Right lobe of liver (tissue), 6 donors: ENCODE data around the gene MAP3K12. TPM values are rescaled to one million over a fixed set of nuclear protein-coding genes. Genes with fewer than 3 reads are reported as not detected.

ENCODE experiments used
- ATAC-seq, 4 donors: fragments of 200-7000 bp; cut with Tn5 transposase; one replicate each; pipeline ENCODE4 v1.9.1; 2020; ENCODE audit warnings: mild to moderate bottlenecking in 4 of 4, moderate library complexity in 4 of 4
- DNase-seq, 3 donors: peaks; one replicate each; pipeline ENCODE4 v3.0.0-alpha.2; 2020
- H3K27ac ChIP-seq, 3 donors: fragments of 200-600 bp; one replicate each; pipeline ENCODE4 v1.8.0; 2022
- H3K27me3 ChIP-seq, 2 donors: fragments of 200-600 bp; one replicate each; pipeline ENCODE4 v1.8.0; 2022
- H3K36me3 ChIP-seq, 4 donors: fragments of 200-600 bp; sonication (generic) in 1 of 4; one replicate each; pipeline versions ENCODE4 v1.5.1 to v1.8.0; 2017 to 2022; ENCODE audit warnings: control low read depth in 1 of 4
- H3K4me1 ChIP-seq, 4 donors: fragments of 200-600 bp; sonication (generic) in 1 of 4; one replicate each; pipeline versions ENCODE4 v1.5.1 to v1.8.0; 2017 to 2022; ENCODE audit warnings: control low read depth in 1 of 4
- H3K4me3 ChIP-seq, 3 donors: fragments of 200-600 bp; one replicate each; pipeline ENCODE4 v1.8.0; 2022
- H3K9me3 ChIP-seq, 4 donors: fragments of 200-600 bp; sonication (generic) in 1 of 4; one replicate each; pipeline versions ENCODE4 v1.5.1 to v1.8.0; 2017 to 2022; ENCODE audit warnings: control low read depth in 1 of 4
- CTCF ChIP-seq, 4 donors: fragments of 200-600 bp in 3 of 4; fragments of 450-650 bp in 1 of 4; IDR thresholded peaks; one replicate each; pipeline versions ENCODE4 v1.5.1 to v1.8.0; 2016 to 2022; ENCODE audit warnings: antibody characterized with exemption in 4 of 4, mild to moderate bottlenecking in 2 of 4
- POLR2A ChIP-seq: fragments of 450-650 bp; IDR thresholded peaks from one replicate; pipeline ENCODE4 v1.6.1; 2017; ENCODE audit warnings: antibody characterized with exemption, mild to moderate bottlenecking
- WGBS: methylation state at CpG from one replicate; pipeline ENCODE4 v1.1.6; 2018; ENCODE audit warnings: low coverage, low lambda C conversion rate; ENCODE audit not compliant: insufficient coverage; ENCODE audit errors: missing lambda C conversion rate; 5-methylcytosine and 5-hydroxymethylcytosine counted together
- intact Hi-C, 2 donors: fragments of 100-400 bp; cut with DNase I; formaldehyde crosslinking; loops; one replicate each; pipeline versions ENCODE4 v1.11.2 to v1.14.1; 2022
- total RNA-seq, 6 experiments: library from RNA; depleted of rRNA in 2 of 6; stranded (reverse); fragments of >200 nt in 2 of 6; fragmentation: NEBNext Ultra II Directional in 3 of 6; extraction: Animal tissue kit (Norgen Biotek cat#: 25700) in 3 of 6; gene quantifications; one replicate each; pipeline versions ENCODE4 v1.1.0 to v1.2.4, GENCODE V29; 2016 to 2023
- donor health status: DM: no; HTN: yes; CAD: no.
- donor health status: DM: no; HTN: no; CAD: no.
- donor health status: DM: no; HTN: no; CAD: no.
- donor health status: DM: no; HTN: yes; CAD: no.
- donor health status: DM: no; HTN: yes; CAD: no.

MAP3K12 gene
- total RNA-seq, 6 experiments from 2014 or later, result 0.68 to 2.9 (median 1.5) TPM

GRCh38 chr12:53472056-53472582, 27.1 kb downstream of the MAP3K12 start:
- peaks cover 0 to 3% (median 0%) of the 10 kb centered on the region in 4 donors for H3K4me1 ChIP-seq
- no peak for TF ChIP-seq CTCF (IDR thresholded peaks at IDR 0.05)
- no peak for TF ChIP-seq POLR2A
- peaks cover 9 to 100% (median 67%) of the 10 kb centered on the region in 4 donors for H3K36me3 ChIP-seq
- no peak for DNase-seq
- no peak for ATAC-seq
- 83% methylated on average over 1 of the region's 1 CpG for WGBS
- no peak overlapping the region for H3K27ac ChIP-seq
- intact Hi-C loops, result no loop called here
- H3K27me3 ChIP-seq, result no peaks in the 10 kb centered on the region
- no peak overlapping the region for H3K4me3 ChIP-seq
- H3K9me3 ChIP-seq, result no peaks in the 10 kb centered on the region

- WGBS, result 40% methylated on average over 1 of the region's 1 CpG
- TF ChIP-seq POLR2A (no peak), CTCF (IDR thresholded peaks at IDR 0.05) (no peak)
- H3K4me3 ChIP-seq, result no peak overlapping the region
Measured at GRCh38 chr12:53468282-53468681, 31.0 kb downstream of the MAP3K12 start.

GRCh38 chr12:53467880-53468279, 31.4 kb downstream of the MAP3K12 start:
- H3K4me3 ChIP-seq, result no peak overlapping the region
- no peaks in the 10 kb centered on the region for H3K9me3 ChIP-seq
- peaks cover 0 to 16% (median 0%) of the 10 kb centered on the region in 4 donors for H3K4me1 ChIP-seq
- TF ChIP-seq POLR2A (no peak), CTCF (IDR thresholded peaks at IDR 0.05) (no peak)
- DNase-seq (no peak), ATAC-seq (no peak)
- H3K27ac ChIP-seq, result no peak overlapping the region
- peaks cover 28 to 100% (median 80%) of the 10 kb centered on the region in 4 donors for H3K36me3 ChIP-seq
- H3K27me3 ChIP-seq, result no peaks in the 10 kb centered on the region
- intact Hi-C loops, result no loop called here
- WGBS, result 73% methylated on average over 2 of the region's 2 CpGs

More at GRCh38 chr12:53468282-53468681, 31.0 kb downstream of the MAP3K12 start:
- H3K27ac ChIP-seq, result no peak overlapping the region
- intact Hi-C loops, result no loop called here
- H3K27me3 ChIP-seq, result no peaks in the 10 kb centered on the region
- ATAC-seq (no peak), DNase-seq (no peak)
- H3K4me1 ChIP-seq, result peaks cover 0 to 12% (median 0%) of the 10 kb centered on the region in 4 donors
- peaks cover 25 to 100% (median 79%) of the 10 kb centered on the region in 4 donors for H3K36me3 ChIP-seq
- no peaks in the 10 kb centered on the region for H3K9me3 ChIP-seq

- H3K36me3 ChIP-seq, result peaks cover 33 to 100% (median 83%) of the 10 kb centered on the region in 4 donors
- H3K4me1 ChIP-seq, result peaks cover 0 to 24% (median 2%) of the 10 kb centered on the region in 4 donors
- H3K9me3 ChIP-seq, result no peaks in the 10 kb centered on the region
- intact Hi-C loops, result no loop called here
- ATAC-seq, result no peak
- no peak for DNase-seq
- WGBS, result 39% methylated on average over 2 of the region's 5 CpGs
- TF ChIP-seq POLR2A (no peak), CTCF (IDR thresholded peaks at IDR 0.05) (no peak)
- H3K27ac ChIP-seq, result no peak overlapping the region
- no peaks in the 10 kb centered on the region for H3K27me3 ChIP-seq
- H3K4me3 ChIP-seq, result no peak overlapping the region
Measured at GRCh38 chr12:53467082-53467481, 32.2 kb downstream of the MAP3K12 start.
